Right lobe of liver (tissue), 4 donors: Measurements from ENCODE around the gene CHST8.

ENCODE experiments used
- POLR2A ChIP-seq: fragments of 450-650 bp; IDR thresholded peaks from one replicate; pipeline ENCODE4 v1.6.1; 2017; ENCODE audit warnings: antibody characterized with exemption, mild to moderate bottlenecking
- TF ChIP-seq, protein P1 (sequence below), 4 donors: fragments of 200-600 bp in 3 of 4; fragments of 450-650 bp in 1 of 4; IDR thresholded peaks; one replicate each; pipeline versions ENCODE4 v1.5.1 to v1.8.0; 2016 to 2022; ENCODE audit warnings: antibody characterized with exemption in 4 of 4, mild to moderate bottlenecking in 2 of 4
- donor health status: DM: no; HTN: no; CAD: no.
- donor health status: DM: no; HTN: no; CAD: no.
- donor health status: DM: no; HTN: yes; CAD: no.

DNA sequence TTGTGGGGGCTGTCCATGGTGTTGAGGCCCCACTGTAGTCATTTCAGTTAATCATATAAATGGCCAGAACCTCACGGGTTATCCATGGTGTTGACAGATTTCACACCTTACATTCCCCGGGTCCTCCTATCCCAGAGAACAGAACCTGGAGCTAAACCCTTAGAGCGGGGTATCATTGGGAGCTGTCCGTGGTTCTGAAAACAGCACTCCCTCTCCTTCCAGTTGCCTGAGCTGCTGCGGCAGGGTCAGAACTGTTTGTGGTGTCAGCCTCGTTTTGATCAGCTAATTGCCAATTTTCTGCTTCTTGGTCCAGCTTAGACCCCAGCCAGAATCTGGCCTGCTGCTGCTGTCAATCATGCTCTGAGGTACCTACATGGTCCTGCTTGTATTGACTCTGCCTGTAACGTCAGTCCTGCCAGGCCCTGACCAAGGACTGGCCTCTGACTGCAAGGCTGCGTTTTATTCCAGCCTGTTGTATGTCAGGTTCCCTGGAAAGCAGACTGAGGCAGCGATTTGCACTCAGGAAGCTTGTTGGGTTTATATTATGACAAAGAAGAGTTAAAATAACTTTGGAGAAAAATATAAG lies 119.2 kb downstream of the CHST8 start:
- TF ChIP-seq, protein P1, sequence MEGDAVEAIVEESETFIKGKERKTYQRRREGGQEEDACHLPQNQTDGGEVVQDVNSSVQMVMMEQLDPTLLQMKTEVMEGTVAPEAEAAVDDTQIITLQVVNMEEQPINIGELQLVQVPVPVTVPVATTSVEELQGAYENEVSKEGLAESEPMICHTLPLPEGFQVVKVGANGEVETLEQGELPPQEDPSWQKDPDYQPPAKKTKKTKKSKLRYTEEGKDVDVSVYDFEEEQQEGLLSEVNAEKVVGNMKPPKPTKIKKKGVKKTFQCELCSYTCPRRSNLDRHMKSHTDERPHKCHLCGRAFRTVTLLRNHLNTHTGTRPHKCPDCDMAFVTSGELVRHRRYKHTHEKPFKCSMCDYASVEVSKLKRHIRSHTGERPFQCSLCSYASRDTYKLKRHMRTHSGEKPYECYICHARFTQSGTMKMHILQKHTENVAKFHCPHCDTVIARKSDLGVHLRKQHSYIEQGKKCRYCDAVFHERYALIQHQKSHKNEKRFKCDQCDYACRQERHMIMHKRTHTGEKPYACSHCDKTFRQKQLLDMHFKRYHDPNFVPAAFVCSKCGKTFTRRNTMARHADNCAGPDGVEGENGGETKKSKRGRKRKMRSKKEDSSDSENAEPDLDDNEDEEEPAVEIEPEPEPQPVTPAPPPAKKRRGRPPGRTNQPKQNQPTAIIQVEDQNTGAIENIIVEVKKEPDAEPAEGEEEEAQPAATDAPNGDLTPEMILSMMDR (IDR thresholded peaks at IDR 0.05) = no peak
- no peak for TF ChIP-seq POLR2A
